ENCODE measurements around the gene OLFML2B.

DNA sequence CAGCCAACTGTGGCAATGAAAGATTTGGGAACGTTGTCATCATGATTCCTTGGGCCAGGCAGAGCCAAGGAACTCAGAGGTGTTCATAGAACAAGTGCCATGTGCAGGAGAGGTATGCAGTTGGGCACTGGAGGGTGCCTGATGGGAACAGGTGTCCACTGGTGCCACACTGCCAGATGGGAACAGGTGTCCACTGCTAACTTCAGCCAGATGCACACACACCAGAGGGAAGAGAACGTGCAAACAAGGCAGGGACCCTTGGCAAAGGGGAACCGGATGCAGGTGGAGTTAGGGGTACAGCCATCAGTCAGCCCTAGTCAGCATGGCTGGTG lies 13.5 kb downstream of the OLFML2B start:
- TF ChIP-seq EZH2phosphoT487 (IDR thresholded peaks at IDR 0.05; ENCODE audit: borderline replicate concordance, low read length) (no peak), CTCF (IDR thresholded peaks at IDR 0.05; ENCODE audit: low read depth, low read length, poor library complexity, severe bottlenecking) (no peak)
